HepG2 (cell line): ENCODE data around the gene FKBP1B. TPM values are rescaled to one million over a fixed set of nuclear protein-coding genes. Genes with fewer than 3 reads are reported as not detected.
A peak's percentile ranks its signal among the peaks of the same experiment; 100 is the strongest.

Experiments
- CBX5 ChIP-seq: sonication (generic); formaldehyde crosslinking; IDR thresholded peaks from 2 replicates; pipeline ENCODE4 v1.4.0; 2020; ENCODE audit warnings: missing genetic modification reagents, borderline replicate concordance
- EEA1 ChIP-seq: sonication (generic); formaldehyde crosslinking; IDR thresholded peaks from 2 replicates; pipeline ENCODE4 v1.5.1; 2020; ENCODE audit warnings: mild to moderate bottlenecking, missing genetic modification reagents, borderline replicate concordance
- FOXA1 ChIP-seq, 2 experiments: fragments of 450-650 bp in 1 of 2; sonication (generic) in 1 of 2; formaldehyde crosslinking in 1 of 2; IDR thresholded peaks; 2 replicates each; pipeline versions ENCODE4 v1.4.0 to v1.6.1; 2016 to 2020; ENCODE audit warnings: missing genetic modification reagents in 1 of 2
- FUBP1 ChIP-seq: sonication (generic); formaldehyde crosslinking; IDR thresholded peaks from 2 replicates; pipeline ENCODE4 v1.5.1; 2020; ENCODE audit warnings: missing genetic modification reagents, mild to moderate bottlenecking, borderline replicate concordance
- GPBP1L1 ChIP-seq: sonication (generic); formaldehyde crosslinking; IDR thresholded peaks from 2 replicates; pipeline ENCODE4 v1.5.0; 2020; ENCODE audit warnings: mild to moderate bottlenecking, missing genetic modification reagents
- KDM5A ChIP-seq: fragments of 200-600 bp; sonication (generic); IDR thresholded peaks from 2 replicates; pipeline ENCODE4 v1.7.0; 2018; ENCODE audit warnings: antibody characterized with exemption, mild to moderate bottlenecking, low read length, borderline replicate concordance
- MTA3 ChIP-seq: sonication (generic); formaldehyde crosslinking; IDR thresholded peaks from 2 replicates; pipeline ENCODE4 v1.4.0; 2020; ENCODE audit warnings: missing genetic modification reagents
- POLR2AphosphoS2 ChIP-seq: IDR thresholded peaks from 2 replicates; pipeline ENCODE4 v1.6.1; 2011; ENCODE audit warnings: low read depth, low read length, improper control_type of control experiment
- PRDM10 ChIP-seq: sonication (generic); formaldehyde crosslinking; IDR thresholded peaks from 2 replicates; pipeline ENCODE4 v1.4.0; 2020; ENCODE audit warnings: low read depth, missing genetic modification reagents
- ZBTB39 ChIP-seq: sonication (generic); formaldehyde crosslinking; IDR thresholded peaks from 2 replicates; pipeline ENCODE4 v1.5.0; 2020; ENCODE audit warnings: missing genetic modification reagents
- ZNF382 ChIP-seq: sonication (generic); formaldehyde crosslinking; IDR thresholded peaks from 2 replicates; pipeline ENCODE4 v1.5.0; 2020; ENCODE audit warnings: missing genetic modification reagents, mild to moderate bottlenecking, borderline replicate concordance
- ZNF546 ChIP-seq: sonication (generic); formaldehyde crosslinking; conservative IDR thresholded peaks from 2 replicates; pipeline ENCODE4 v1.8.1; 2023; ENCODE audit warnings: mild to moderate bottlenecking, missing genetic modification reagents
- ZNF749 ChIP-seq: sonication (generic); formaldehyde crosslinking; IDR thresholded peaks from 2 replicates; pipeline ENCODE4 v1.8.0; 2022; ENCODE audit warnings: mild to moderate bottlenecking, missing genetic modification reagents, moderate library complexity, borderline replicate concordance
- ZNF773 ChIP-seq: sonication (generic); formaldehyde crosslinking; IDR thresholded peaks from 2 replicates; pipeline ENCODE4 v1.4.0; 2020; ENCODE audit warnings: missing genetic modification reagents, borderline replicate concordance
- ZNF883 ChIP-seq: sonication (generic); formaldehyde crosslinking; IDR thresholded peaks from 2 replicates; pipeline ENCODE4 v1.5.1; 2020; ENCODE audit warnings: mild to moderate bottlenecking, missing genetic modification reagents; ENCODE audit errors: not compliant biosample characterization
- ZSCAN20 ChIP-seq: sonication (generic); formaldehyde crosslinking; IDR thresholded peaks from 2 replicates; pipeline ENCODE4 v1.4.0; 2020; ENCODE audit warnings: missing genetic modification reagents, mild to moderate bottlenecking, borderline replicate concordance
- ZSCAN25 ChIP-seq: sonication (generic); formaldehyde crosslinking; IDR thresholded peaks from 2 replicates; pipeline ENCODE4 v1.8.0; 2022; ENCODE audit warnings: mild to moderate bottlenecking, missing genetic modification reagents
- ZSCAN9 ChIP-seq: IDR thresholded peaks from 2 replicates; pipeline ENCODE4 v1.6.1; 2016; ENCODE audit warnings: borderline replicate concordance
- polyA plus RNA-seq, 8 experiments: library from polyadenylated mRNA; depleted of rRNA in 3 of 8; stranded (reverse) in 7 of 8; unstranded in 1 of 8; fragments of >200 nt; fragmentation: Illumina TruSeq in 4 of 8; extraction: Trizol in 4 of 8; gene quantifications; 2 replicates each; pipeline versions ENCODE4 v1.2.1 to v1.2.3, GENCODE V29; 2011 to 2016; ENCODE audit warnings: low read depth in 4 of 8, missing spikeins in 1 of 8, mixed read lengths in 1 of 8; ENCODE audit not compliant: insufficient read depth in 1 of 8
- total RNA-seq, 5 experiments: library from RNA; depleted of rRNA; stranded (reverse); fragments of >200 nt; fragmentation: Illumina TruSeq; extraction: Trizol; gene quantifications; 2 replicates each; pipeline ENCODE4 v1.2.3, GENCODE V29; 2016; ENCODE audit warnings: low read depth in 1 of 5

Gene FKBP1B
- total and polyA plus RNA-seq, 2 of the 13 experiments (the other 11 are each of a cell fraction or from before 2014, with no cell fraction given) = 35.2 to 96.3 TPM

- TF ChIP-seq GPBP1L1 (CRISPR knock-in tag) (no peak), EEA1 (CRISPR knock-in tag) (no peak), FUBP1 (CRISPR knock-in tag) (no peak), PRDM10 (CRISPR knock-in tag) (no peak), MTA3 (CRISPR knock-in tag) (no peak), ZNF749 (CRISPR knock-in tag) (no peak), ZNF382 (CRISPR knock-in tag) (no peak), ZSCAN20 (CRISPR knock-in tag) (no peak), ZSCAN25 (CRISPR knock-in tag) (no peak), KDM5A (no peak), ZNF773 (CRISPR knock-in tag) (no peak), ZBTB39 (CRISPR knock-in tag) (0 out of 2 replicates have a peak, but pooled peaks have one; percentile 78), ZNF883 (no peak), ZNF546 (CRISPR knock-in tag) (no peak), ZSCAN9 (no peak; the same call in 1 of the 2 replicates), CBX5 (CRISPR knock-in tag) (peak; percentile 32; the same call in 1 of the 2 replicates), POLR2AphosphoS2 (no peak), FOXA1 (IDR thresholded peaks at IDR 0.05) (no peak), FOXA1 (CRISPR knock-in tag; IDR thresholded peaks at IDR 0.05) (peak; percentile 35; the same call in 1 of the 2 replicates)
Observed at GRCh38 chr2:24022324-24022974, 27.1 kb upstream of the FKBP1B start (continued).
